Upper lobe of left lung (tissue), 4 donors: ENCODE results near the gene VSTM4.

Experiments used
- EP300 ChIP-seq, 4 donors: sonication (generic); formaldehyde crosslinking; IDR thresholded peaks; one replicate each; pipeline ENCODE4 v1.5.1; 2017; ENCODE audit warnings: antibody characterized with exemption in 4 of 4, control low read depth in 2 of 4
- POLR2A ChIP-seq, 4 donors: fragments of 450-650 bp; IDR thresholded peaks; one replicate each; pipeline ENCODE4 v1.5.1; 2016 to 2017; ENCODE audit warnings: antibody characterized with exemption in 4 of 4, mild to moderate bottlenecking in 2 of 4
- POLR2AphosphoS5 ChIP-seq, 2 donors: sonication (generic); formaldehyde crosslinking; IDR thresholded peaks; one replicate each; pipeline ENCODE4 v1.5.1; 2017; ENCODE audit warnings: antibody characterized with exemption in 2 of 2
- TF ChIP-seq, protein P1 (sequence below), 6 experiments: fragments of 450-650 bp in 4 of 6; fragments of 200-600 bp in 2 of 6; sonication (generic) in 2 of 6; IDR thresholded peaks; one replicate each; pipeline ENCODE4 v1.5.1; 2016 to 2019; ENCODE audit warnings: antibody characterized with exemption in 6 of 6

DNA sequence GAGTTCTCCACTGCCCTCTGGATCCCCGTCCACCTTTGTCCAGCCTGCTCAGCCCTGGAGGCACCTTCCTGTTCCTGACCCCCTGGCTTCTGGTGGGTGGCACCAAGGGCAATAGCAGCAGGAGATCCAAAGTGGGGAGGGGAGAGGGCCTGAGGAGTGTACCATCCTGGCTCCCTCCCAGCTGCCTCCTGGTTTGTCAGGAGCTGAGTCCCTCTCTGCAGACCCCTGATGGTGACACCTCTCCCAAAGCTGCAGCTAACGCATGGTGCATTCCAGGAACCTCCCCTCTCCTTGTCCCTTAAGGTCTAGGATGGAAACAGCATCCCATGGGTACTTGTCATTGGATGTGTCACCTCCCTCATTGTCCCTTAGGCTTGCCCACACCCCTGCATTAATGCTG lies 39.6 kb downstream of the VSTM4 start:
- no peak for TF ChIP-seq POLR2AphosphoS5 (IDR thresholded peaks at IDR 0.05)
- TF ChIP-seq, protein P1, sequence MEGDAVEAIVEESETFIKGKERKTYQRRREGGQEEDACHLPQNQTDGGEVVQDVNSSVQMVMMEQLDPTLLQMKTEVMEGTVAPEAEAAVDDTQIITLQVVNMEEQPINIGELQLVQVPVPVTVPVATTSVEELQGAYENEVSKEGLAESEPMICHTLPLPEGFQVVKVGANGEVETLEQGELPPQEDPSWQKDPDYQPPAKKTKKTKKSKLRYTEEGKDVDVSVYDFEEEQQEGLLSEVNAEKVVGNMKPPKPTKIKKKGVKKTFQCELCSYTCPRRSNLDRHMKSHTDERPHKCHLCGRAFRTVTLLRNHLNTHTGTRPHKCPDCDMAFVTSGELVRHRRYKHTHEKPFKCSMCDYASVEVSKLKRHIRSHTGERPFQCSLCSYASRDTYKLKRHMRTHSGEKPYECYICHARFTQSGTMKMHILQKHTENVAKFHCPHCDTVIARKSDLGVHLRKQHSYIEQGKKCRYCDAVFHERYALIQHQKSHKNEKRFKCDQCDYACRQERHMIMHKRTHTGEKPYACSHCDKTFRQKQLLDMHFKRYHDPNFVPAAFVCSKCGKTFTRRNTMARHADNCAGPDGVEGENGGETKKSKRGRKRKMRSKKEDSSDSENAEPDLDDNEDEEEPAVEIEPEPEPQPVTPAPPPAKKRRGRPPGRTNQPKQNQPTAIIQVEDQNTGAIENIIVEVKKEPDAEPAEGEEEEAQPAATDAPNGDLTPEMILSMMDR (IDR thresholded peaks at IDR 0.05): no peak
- TF ChIP-seq EP300 (IDR thresholded peaks at IDR 0.05): no peak
- TF ChIP-seq POLR2A (IDR thresholded peaks at IDR 0.05): no peak
